OCI-LY1 (cell line): ENCODE data around the gene GATD1.

ENCODE experiments used
- EZH2 ChIP-seq: fragments of 200-600 bp; sonication (generic), shearing (Covaris generic); IDR thresholded peaks from 2 replicates; pipeline ENCODE4 v1.8.0; 2017; ENCODE audit warnings: borderline replicate concordance, mixed run types, mild to moderate bottlenecking, antibody characterized with exemption, low read length, moderate library complexity, mixed read lengths
- TF ChIP-seq, protein P1 (sequence below): fragments of 200-600 bp; sonication (generic), shearing (Covaris generic); IDR thresholded peaks from 2 replicates; pipeline ENCODE4 v1.5.1; 2017; ENCODE audit warnings: mild to moderate bottlenecking, antibody characterized with exemption, low read length, moderate library complexity, mixed read lengths

- TF ChIP-seq, protein P1, sequence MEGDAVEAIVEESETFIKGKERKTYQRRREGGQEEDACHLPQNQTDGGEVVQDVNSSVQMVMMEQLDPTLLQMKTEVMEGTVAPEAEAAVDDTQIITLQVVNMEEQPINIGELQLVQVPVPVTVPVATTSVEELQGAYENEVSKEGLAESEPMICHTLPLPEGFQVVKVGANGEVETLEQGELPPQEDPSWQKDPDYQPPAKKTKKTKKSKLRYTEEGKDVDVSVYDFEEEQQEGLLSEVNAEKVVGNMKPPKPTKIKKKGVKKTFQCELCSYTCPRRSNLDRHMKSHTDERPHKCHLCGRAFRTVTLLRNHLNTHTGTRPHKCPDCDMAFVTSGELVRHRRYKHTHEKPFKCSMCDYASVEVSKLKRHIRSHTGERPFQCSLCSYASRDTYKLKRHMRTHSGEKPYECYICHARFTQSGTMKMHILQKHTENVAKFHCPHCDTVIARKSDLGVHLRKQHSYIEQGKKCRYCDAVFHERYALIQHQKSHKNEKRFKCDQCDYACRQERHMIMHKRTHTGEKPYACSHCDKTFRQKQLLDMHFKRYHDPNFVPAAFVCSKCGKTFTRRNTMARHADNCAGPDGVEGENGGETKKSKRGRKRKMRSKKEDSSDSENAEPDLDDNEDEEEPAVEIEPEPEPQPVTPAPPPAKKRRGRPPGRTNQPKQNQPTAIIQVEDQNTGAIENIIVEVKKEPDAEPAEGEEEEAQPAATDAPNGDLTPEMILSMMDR, result no peak
- no peak for TF ChIP-seq EZH2
Observed at GRCh38 chr11:802018-802617, 24.8 kb upstream of the GATD1 start.
